ENCODE results near the gene MAPKAP1.

DNA sequence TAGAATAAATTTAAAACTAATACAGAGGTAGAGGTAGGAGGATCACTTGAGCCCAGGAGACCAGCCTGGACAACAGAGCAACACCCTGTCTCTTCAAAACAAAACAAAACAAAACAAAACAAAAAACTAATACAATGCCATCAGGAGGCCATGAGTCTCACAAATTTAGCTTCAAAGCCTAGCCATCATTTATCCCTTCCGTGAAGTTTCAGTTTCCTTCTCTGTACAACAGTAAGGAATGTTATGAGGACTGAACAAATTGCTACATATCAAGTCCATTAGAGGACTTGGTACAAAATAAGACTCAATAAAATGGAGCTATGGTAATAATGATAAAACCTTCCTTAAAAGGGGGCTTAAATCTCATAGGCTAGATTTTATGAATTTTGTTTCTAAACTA lies 60.8 kb downstream of the MAPKAP1 start:
- TF ChIP-seq, protein P1, sequence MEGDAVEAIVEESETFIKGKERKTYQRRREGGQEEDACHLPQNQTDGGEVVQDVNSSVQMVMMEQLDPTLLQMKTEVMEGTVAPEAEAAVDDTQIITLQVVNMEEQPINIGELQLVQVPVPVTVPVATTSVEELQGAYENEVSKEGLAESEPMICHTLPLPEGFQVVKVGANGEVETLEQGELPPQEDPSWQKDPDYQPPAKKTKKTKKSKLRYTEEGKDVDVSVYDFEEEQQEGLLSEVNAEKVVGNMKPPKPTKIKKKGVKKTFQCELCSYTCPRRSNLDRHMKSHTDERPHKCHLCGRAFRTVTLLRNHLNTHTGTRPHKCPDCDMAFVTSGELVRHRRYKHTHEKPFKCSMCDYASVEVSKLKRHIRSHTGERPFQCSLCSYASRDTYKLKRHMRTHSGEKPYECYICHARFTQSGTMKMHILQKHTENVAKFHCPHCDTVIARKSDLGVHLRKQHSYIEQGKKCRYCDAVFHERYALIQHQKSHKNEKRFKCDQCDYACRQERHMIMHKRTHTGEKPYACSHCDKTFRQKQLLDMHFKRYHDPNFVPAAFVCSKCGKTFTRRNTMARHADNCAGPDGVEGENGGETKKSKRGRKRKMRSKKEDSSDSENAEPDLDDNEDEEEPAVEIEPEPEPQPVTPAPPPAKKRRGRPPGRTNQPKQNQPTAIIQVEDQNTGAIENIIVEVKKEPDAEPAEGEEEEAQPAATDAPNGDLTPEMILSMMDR (IDR thresholded peaks at IDR 0.05; ENCODE audit: low read depth, low read length, poor library complexity, severe bottlenecking) = no peak
- TF ChIP-seq EZH2phosphoT487 (IDR thresholded peaks at IDR 0.05; ENCODE audit: borderline replicate concordance, low read length) = no peak
